ENCODE results near the gene LIN7B.

LIN7B gene

GRCh38 chr19:49085020-49085867 is 28.9 kb upstream of the LIN7B start, which contains the start of gene SNRNP70 (continued):
- TF ChIP-seq ZNF76 (tag by site-specific recombination; IDR thresholded peaks at IDR 0.05; ENCODE audit: borderline replicate concordance, low read depth) (peak; percentile 97; the same call in 1 of the 2 replicates), ZNF221 (tag by site-specific recombination; IDR thresholded peaks at IDR 0.05; ENCODE audit: borderline replicate concordance) (no peak), ZBTB49 (tag by site-specific recombination; IDR thresholded peaks at IDR 0.05; ENCODE audit: low read depth) (no peak), ZNF501 (tag by site-specific recombination; IDR thresholded peaks at IDR 0.05) (peak; percentile 82), ELK4 (IDR thresholded peaks at IDR 0.05; ENCODE audit: borderline replicate concordance, low read depth, low read length) (no peak), ZNF530 (tag by site-specific recombination; IDR thresholded peaks at IDR 0.05; ENCODE audit: low read depth) (no peak), ZNF350 (tag by site-specific recombination; IDR thresholded peaks at IDR 0.05) (no peak), ZNF426 (tag by site-specific recombination; IDR thresholded peaks at IDR 0.05) (no peak), ZNF645 (tag by site-specific recombination; IDR thresholded peaks at IDR 0.05) (0 out of 2 replicates have a peak, but pooled peaks have one; percentile 74), ZNF629 (tag by site-specific recombination; IDR thresholded peaks at IDR 0.05) (peak; percentile 46), TCF7L2 (IDR thresholded peaks at IDR 0.05; ENCODE audit: borderline replicate concordance, low read depth, low read length) (no peak), HOXD13 (CRISPR knock-in tag; IDR thresholded peaks at IDR 0.05; ENCODE audit: borderline replicate concordance) (0 out of 2 replicates have a peak, but pooled peaks have one; percentile 43), ZNF223 (tag by site-specific recombination; IDR thresholded peaks at IDR 0.05) (peak; percentile 91), ZNF777 (tag by site-specific recombination; IDR thresholded peaks at IDR 0.05; ENCODE audit: borderline replicate concordance) (peak; percentile 70; the same call in 1 of the 2 replicates), ZNF140 (tag by site-specific recombination; IDR thresholded peaks at IDR 0.05) (no peak), RBAK (tag by site-specific recombination; IDR thresholded peaks at IDR 0.05) (no peak), ZNF24 (tag by site-specific recombination; IDR thresholded peaks at IDR 0.05) (peak; percentile 79; the same call in 1 of the 2 replicates), KLF10 (tag by site-specific recombination; IDR thresholded peaks at IDR 0.05) (peak; percentile 78; the same call in 1 of the 2 replicates), ZNF624 (tag by site-specific recombination; IDR thresholded peaks at IDR 0.05) (no peak), PRDM1 (tag by site-specific recombination; IDR thresholded peaks at IDR 0.05) (no peak), ZNF830 (tag by site-specific recombination; IDR thresholded peaks at IDR 0.05; ENCODE audit: low read depth) (no peak), ZNF670 (tag by site-specific recombination; IDR thresholded peaks at IDR 0.05; ENCODE audit: low read depth) (no peak), ZNF16 (tag by site-specific recombination; IDR thresholded peaks at IDR 0.05; ENCODE audit: low read depth) (no peak), ZNF544 (tag by site-specific recombination; IDR thresholded peaks at IDR 0.05) (no peak), ZNF664 (tag by site-specific recombination; IDR thresholded peaks at IDR 0.05) (peak; percentile 14; the same call in 1 of the 2 replicates), ZNF133 (tag by site-specific recombination; IDR thresholded peaks at IDR 0.05) (no peak), ZNF394 (tag by site-specific recombination; IDR thresholded peaks at IDR 0.05; ENCODE audit: borderline replicate concordance) (no peak), MEIS1 (CRISPR knock-in tag; IDR thresholded peaks at IDR 0.05; ENCODE audit: borderline replicate concordance) (no peak), ZNF837 (tag by site-specific recombination; IDR thresholded peaks at IDR 0.05) (0 out of 2 replicates have a peak, but pooled peaks have one; percentile 75), ZNF585B (tag by site-specific recombination; IDR thresholded peaks at IDR 0.05) (no peak), SP7 (tag by site-specific recombination; IDR thresholded peaks at IDR 0.05) (peak; percentile 75), ZBTB8A (tag by site-specific recombination; IDR thresholded peaks at IDR 0.05) (peak; percentile 65), KLF7 (tag by site-specific recombination; IDR thresholded peaks at IDR 0.05; ENCODE audit: borderline replicate concordance) (peak; percentile 88; the same call in 1 of the 2 replicates), ZNF433 (tag by site-specific recombination; IDR thresholded peaks at IDR 0.05; ENCODE audit: low read depth) (no peak), ZNF792 (tag by site-specific recombination; IDR thresholded peaks at IDR 0.05) (peak; percentile 90; the same call in 1 of the 2 replicates), ZNF510 (tag by site-specific recombination; IDR thresholded peaks at IDR 0.05; ENCODE audit: insufficient replicate concordance) (no peak), ZNF248 (tag by site-specific recombination; IDR thresholded peaks at IDR 0.05) (no peak), ZNF184 (tag by site-specific recombination; IDR thresholded peaks at IDR 0.05) (no peak)

Data from HEK293 (cell line).